Measurements from ENCODE around the gene USH1C.
A peak's percentile ranks its signal among the peaks of the same experiment; 100 is the strongest.

USH1C gene

DNA sequence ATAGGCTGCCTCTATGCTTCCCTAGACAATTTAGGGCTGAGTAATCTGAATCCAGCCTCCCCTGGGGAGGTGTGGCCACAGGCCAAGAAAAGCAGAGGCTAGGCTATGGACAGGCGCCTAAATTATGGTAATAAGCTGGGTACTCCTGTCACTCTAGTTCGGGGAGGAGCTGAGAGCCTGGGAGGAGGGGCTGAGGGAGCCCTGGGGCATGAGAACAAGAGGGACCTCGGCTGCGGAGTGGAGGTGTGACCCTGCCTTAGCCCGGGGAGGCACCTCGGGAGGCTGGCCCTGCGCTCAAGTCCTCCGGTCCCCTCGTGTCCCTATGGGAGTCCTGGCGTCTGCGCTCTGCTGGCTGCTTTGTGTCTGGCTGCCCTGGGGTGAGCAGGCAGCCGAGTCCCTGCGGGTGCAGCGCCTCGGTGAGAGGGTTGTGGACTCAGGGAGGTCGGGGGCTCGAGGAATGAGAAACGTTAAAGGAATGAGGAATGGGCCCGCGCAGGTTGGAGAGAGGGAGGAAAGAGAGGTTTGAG, 2.9 kb upstream of the USH1C start, which contains the start of gene OTOG:
Gene OTOG, plus strand, starts transcription at position 209 of the 527 bp plus-strand sequence. Its CDS starts 114 bp downstream, at position 323.
- DNase-seq (ENCODE audit: low read depth in 3 of 3) = no peak

DNA sequence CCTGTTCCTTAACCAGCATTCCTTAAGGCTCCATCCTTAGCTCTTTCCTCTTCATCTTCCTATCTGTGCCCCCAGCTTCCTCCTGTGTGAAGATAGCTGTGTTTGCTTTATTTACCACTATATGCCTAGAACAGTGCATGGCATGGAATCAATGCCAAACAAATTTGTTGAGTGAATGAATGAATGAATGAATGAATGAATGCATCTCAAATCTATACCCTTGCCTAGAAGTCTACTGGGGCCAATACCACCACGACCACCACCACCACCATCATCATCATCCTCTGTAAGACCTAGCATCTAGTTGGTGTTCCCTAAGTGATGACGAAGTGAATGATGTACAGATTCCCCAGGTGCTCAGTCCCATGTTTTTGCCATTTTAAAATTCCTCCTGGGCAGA, 2.0 kb upstream of the USH1C start:
- DNase-seq (ENCODE audit: low read depth in 3 of 3) = no peak

GRCh38 chr11:17543574-17544180, 539 bp downstream of the USH1C start:
- no peak for DNase-seq (ENCODE audit: low read depth in 3 of 3)

DNA sequence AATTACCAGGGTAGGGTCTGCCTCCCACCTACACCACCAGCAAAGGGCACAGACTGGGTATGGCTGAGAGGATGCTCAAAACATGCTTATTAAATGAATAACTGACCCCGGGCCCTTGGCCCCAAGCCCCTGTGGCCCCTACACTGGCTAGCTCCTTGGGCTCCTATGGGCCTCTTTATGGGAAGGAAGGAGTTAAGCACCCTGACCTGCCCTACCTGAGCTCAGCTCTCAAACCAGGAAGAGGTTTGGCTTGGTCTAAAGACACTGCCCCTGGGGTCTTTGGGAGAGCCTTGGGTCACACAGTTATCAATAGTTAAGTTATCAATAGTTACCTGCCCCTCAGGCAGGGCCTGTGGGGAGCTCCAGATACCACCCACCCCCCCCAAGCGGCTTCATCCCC, 1.2 kb downstream of the USH1C start:
- no peak for DNase-seq (ENCODE audit: low read depth in 3 of 3)

DNA sequence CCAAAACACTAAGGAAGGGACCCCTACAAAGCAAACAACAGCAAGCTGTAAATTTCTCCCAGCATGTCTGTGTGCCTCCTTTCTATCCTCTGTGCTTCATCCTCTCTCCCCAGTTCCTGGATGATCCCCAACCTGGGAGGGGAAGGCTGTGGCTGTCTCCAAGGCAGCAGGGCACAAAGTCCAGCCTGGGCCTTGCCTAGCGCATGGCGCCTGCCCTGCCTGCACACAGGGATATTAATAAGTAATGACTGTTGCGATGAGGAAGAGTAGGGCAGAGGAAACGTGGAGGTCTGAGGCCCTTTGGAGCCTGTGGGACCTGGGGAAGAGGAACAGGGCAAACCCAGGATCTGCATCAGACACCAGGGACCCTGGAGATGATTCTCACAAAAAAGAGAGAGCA, 2.0 kb downstream of the USH1C start:
- no peak for DNase-seq (ENCODE audit: low read depth in 3 of 3)

DNA sequence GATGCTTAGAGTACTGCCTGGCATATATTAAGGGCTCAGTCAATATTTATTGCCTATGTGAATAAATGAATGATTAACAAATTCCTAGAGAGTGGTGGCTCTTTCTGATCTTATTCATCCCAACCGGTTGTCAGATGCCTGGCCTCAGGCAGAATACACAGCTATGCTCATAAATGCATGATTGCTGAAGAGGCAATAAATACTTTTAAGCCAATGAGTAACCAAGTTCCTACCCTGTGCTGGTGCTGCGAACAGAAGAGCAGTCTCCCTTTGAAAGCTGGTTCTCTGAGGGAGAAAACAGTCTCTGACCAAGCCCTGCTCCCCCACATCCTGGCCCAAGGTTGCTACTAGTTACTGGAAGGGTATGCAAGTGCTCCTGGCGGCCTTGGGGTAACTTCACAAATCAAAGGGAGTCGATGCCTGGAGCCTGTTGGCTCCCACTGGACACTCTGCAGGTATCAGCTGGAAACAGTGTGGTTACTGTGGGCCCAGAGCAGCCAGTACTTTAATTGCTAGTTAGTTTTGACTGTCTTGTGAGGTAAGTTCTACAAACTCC, 2.8 kb downstream of the USH1C start:
- DNase-seq (ENCODE audit: low read depth in 3 of 3) = no peak

- DNase-seq (ENCODE audit: low read depth in 3 of 3) = no peak
These were observed 3.4 kb downstream of the USH1C start for GRCh38 chr11:17540807-17541206.

- DNase-seq (ENCODE audit: low read depth in 3 of 3) = no peak
These were observed 5.5 kb downstream of the USH1C start for GRCh38 chr11:17538731-17539130.

DNA sequence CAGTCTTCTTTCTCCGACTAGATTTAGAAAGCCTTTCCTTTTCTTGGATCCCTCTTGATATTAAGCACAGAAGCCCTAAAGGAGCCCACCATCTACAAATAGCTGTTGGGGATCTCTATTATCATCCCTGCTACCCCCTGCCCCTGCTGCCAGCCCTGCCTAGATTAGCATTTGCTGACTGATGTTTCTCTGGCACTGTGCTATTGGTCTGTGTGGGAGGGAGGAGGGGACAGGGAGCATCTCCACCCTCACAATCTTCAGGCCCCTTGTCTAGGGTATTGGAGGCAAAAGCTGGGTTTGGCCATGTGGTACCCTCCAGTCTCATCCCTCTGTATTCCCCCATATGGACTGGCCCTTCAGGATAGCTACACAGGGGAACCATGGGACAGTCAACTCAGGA, 6.2 kb downstream of the USH1C start:
- no peak for DNase-seq (ENCODE audit: low read depth in 3 of 3)

DNA sequence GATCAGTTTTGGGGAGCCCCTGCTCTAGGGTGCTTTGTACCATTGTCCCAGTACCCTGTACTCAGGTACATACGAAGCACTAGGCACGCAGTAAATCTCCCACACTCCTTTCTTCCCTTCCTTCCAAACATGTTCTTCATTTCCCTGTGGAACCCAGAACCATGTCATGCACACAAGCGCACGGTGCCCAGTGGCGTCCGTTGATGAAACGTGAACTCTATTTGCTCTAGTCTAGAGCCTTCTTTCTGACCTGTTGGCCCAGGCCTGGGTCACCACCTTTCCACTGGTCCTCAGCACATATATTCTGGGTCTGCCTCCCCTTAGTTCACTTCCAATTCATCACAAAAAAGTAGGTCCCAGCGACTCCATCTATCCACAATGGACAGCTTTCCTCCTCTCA, 7.0 kb downstream of the USH1C start:
- DNase-seq (ENCODE audit: low read depth in 3 of 3) = no peak

GRCh38 chr11:17535488-17535887, 8.7 kb downstream of the USH1C start:
- no peak for DNase-seq (ENCODE audit: low read depth in 3 of 3)

DNA sequence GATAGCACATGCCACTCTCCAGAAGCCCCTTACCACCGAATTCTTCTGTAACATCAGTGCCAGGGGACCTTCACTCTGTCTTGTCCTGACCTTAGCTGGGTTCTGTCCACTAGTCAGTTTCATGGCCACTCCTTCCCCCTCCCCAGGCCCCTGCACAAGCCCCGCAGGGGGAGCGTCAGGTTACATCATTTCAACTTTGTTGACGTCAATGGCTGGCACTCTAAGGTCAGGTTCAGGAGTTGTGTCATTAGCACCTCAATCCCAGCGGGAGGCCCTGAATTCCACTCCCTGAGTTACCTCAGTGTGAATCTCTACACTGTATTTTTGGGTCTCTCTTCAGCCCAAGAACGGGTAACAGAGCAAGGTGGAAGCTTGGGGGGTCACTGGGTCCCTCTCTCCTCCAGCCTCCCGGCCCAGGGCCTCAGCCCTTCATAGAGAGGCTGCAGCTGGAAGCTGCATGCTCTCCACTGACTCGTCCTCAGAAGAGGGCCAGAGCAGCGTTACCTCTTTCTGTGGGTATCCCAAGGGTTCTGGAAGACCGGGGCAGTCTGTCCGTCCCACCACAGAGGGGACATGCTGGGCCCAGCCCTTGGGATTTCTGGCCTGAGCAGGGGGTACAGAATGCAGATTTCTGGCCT, 10.3 kb downstream of the USH1C start:
- no peak for DNase-seq (ENCODE audit: low read depth in 3 of 3)

- DNase-seq (ENCODE audit: low read depth in 3 of 3) = no peak
These were observed 10.9 kb downstream of the USH1C start for GRCh38 chr11:17533341-17533740.

DNA sequence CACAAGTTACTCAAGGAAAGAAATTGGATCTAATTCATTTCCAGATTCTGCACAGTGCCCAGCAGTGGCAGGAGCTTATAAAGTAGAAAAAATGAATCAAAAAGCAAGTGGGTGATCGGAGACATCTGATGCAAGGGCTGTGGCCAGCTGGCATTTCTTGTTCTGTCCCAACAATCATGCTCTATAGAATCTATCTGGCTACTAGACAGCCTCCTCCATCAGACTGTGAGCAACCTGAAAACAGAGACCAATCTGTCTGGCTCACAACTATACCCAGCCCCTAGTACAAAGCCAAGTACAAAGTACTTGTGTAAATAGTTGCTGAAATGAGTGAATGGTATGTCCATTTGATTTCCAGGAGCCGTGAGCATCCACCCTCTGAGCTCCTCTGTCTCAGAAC, 11.4 kb downstream of the USH1C start:
- DNase-seq (ENCODE audit: low read depth in 3 of 3) = no peak

DNA sequence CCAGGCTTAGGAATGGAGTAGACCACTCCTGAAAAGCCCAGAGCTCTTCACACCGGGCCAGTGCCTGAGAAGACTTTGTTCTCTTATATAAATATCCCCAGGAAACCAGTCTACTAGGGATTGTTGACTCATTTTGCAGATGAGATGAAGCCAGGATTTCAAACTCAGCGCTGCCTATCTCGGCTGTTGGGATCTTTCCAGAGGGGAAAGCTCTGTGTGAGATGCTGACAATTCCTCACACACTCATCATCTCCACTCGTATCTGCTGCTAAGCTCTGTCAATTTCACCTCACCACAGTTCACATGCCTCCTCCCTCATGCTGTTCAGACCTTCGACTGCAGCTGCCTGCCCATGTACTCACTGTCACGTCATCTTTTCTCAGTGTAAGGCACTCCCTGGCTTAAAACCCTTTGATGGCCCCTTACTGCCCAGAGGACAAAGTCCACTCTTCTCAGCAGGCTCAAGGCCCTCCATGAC, 12.5 kb downstream of the USH1C start:
- DNase-seq (ENCODE audit: low read depth in 3 of 3) = no peak

GRCh38 chr11:17531071-17531600, 13.1 kb downstream of the USH1C start:
- no peak for DNase-seq (ENCODE audit: low read depth in 3 of 3)

DNA sequence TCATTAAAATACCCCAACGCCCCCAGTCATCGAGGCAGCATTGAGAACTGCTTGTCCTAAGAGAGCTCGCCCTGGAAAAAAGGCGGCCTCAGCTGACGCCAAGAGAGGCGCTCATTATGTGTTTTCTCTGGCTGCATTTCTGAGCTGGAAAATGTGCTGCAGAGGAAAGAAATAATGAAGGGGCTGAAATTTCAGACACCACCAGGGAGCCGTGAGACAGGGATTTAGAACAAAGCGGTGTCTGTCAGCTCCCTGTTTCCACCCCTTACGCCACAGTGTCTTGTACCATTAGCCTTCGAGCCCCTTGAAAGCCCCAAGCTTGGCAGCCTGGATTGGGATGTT, 14.4 kb downstream of the USH1C start:
- no peak for DNase-seq (ENCODE audit: low read depth in 3 of 3)

- no peak for DNase-seq (ENCODE audit: low read depth in 3 of 3)
These were observed 15.0 kb downstream of the USH1C start for GRCh38 chr11:17528906-17529843.

- DNase-seq (ENCODE audit: low read depth in 3 of 3) = peak; percentile 5 to 50 (median 15)
These were observed 16.0 kb downstream of the USH1C start for GRCh38 chr11:17528181-17528691.

GRCh38 chr11:17527628-17527995, 16.6 kb downstream of the USH1C start:
- no peak for DNase-seq (ENCODE audit: low read depth in 3 of 3)

DNA sequence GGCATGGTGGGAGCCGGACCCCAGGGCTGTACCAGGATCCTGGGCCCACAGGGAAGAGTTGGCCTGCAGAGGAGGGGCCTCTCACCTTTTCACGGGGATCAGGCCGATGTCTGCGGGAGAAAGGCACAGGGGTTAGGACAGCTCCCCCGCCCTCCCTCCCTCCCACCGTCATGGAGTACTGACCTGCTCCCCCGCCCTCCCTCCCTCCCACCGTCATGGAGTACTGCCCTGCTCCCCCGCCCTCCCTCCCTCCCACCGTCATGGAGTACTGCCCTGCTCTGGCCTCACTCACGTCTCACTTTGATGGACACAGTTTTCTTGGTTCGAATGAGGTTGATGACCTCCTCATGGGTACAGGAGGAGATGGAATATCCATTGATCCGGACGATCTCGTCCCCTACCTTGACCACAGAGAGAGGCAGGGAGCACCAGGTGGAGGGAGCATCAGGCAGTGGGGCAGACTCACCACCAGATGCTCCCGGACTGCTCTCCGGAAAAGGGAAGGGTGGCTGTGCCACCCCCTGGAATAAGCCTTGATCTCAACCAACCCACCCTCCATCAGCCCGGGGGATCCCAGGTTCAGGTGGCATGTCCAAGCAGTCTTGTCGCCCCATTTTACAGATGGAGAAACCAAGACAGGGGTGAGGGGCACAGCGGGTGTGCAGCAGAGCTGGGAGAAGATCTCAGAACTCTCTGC, 17.1 kb downstream of the USH1C start:
- DNase-seq (ENCODE audit: low read depth in 3 of 3) = no peak
